WTC11 (cell line): ENCODE measurements around the gene CCL22. TPM values are rescaled to one million over a fixed set of nuclear protein-coding genes. Genes with fewer than 3 reads are reported as not detected.

Experiments used
- ATAC-seq: fragments of 200-7000 bp; cut with Tn5 transposase; 2 replicates; pipeline ENCODE4 v1.10.0; 2021; ENCODE audit warnings: mild to moderate bottlenecking, moderate library complexity
- CTCF ChIA-PET: fragments of 300-600 bp; sonication (Branson Sonifier 250); formaldehyde crosslinking; loops from one replicate; lab custom pipeline; 2021; ENCODE audit warnings: antibody characterized with exemption; lab: Charles Lee
- POLR2A ChIA-PET: fragments of 350-600 bp; sonication (Branson Sonifier 250); formaldehyde crosslinking; loops from one replicate; lab custom pipeline; 2021; ENCODE audit warnings: antibody characterized with exemption; lab: Charles Lee
- DNase-seq: peaks from one replicate; pipeline ENCODE4 v3.0.0; 2021; ENCODE audit warnings: low spot score
- H3K27ac Mint-ChIP-seq: 2 replicates; pipeline ENCODE4 v1.8.0; 2021; ENCODE audit warnings: mixed read lengths
- H3K27me3 Mint-ChIP-seq: 2 replicates; pipeline ENCODE4 v1.8.0; 2021; ENCODE audit warnings: low read depth, mild to moderate bottlenecking, moderate library complexity, mixed read lengths
- H3K36me3 Mint-ChIP-seq: 2 replicates; pipeline ENCODE4 v1.8.0; 2021; ENCODE audit warnings: mixed read lengths
- H3K4me1 Mint-ChIP-seq: 2 replicates; pipeline ENCODE4 v1.8.0; 2022; ENCODE audit warnings: mixed read lengths
- H3K4me3 Mint-ChIP-seq: 2 replicates; pipeline ENCODE4 v1.8.0; 2021; ENCODE audit warnings: mild to moderate bottlenecking, moderate library complexity, mixed read lengths
- H3K9me3 Mint-ChIP-seq: 2 replicates; pipeline ENCODE4 v1.8.0; 2021; ENCODE audit warnings: mixed read lengths
- ATF1 ChIP-seq: sonication (generic); formaldehyde crosslinking; IDR thresholded peaks from 2 replicates; pipeline ENCODE4 v1.8.1; 2023; ENCODE audit warnings: mild to moderate bottlenecking, moderate library complexity, missing genetic modification reagents
- CREB1 ChIP-seq: sonication (generic); formaldehyde crosslinking; IDR thresholded peaks from 2 replicates; pipeline ENCODE4 v1.8.0; 2023; ENCODE audit warnings: mild to moderate bottlenecking, missing genetic modification reagents
- CTCF ChIP-seq: fragments of 200-600 bp; IDR thresholded peaks from 2 replicates; pipeline ENCODE4 v1.8.0; 2022; ENCODE audit warnings: antibody characterized with exemption
- E2F1 ChIP-seq: sonication (generic); formaldehyde crosslinking; IDR thresholded peaks from 2 replicates; pipeline ENCODE4 v1.8.0; 2022; ENCODE audit warnings: mild to moderate bottlenecking, missing genetic modification reagents
- ELF4 ChIP-seq: sonication (generic); formaldehyde crosslinking; IDR thresholded peaks from 2 replicates; pipeline ENCODE4 v1.8.1; 2022; ENCODE audit warnings: low read depth, mild to moderate bottlenecking, moderate library complexity, missing genetic modification reagents
- ETV6 ChIP-seq: sonication (generic); formaldehyde crosslinking; IDR thresholded peaks from 2 replicates; pipeline ENCODE4 v1.8.1; 2022; ENCODE audit warnings: mild to moderate bottlenecking, missing genetic modification reagents
- FOXJ3 ChIP-seq: sonication (generic); formaldehyde crosslinking; IDR thresholded peaks from 2 replicates; pipeline ENCODE4 v1.9.0; 2021; ENCODE audit warnings: missing genetic modification reagents, mild to moderate bottlenecking, borderline replicate concordance
- FOXK1 ChIP-seq: sonication (generic); formaldehyde crosslinking; IDR thresholded peaks from 2 replicates; pipeline ENCODE4 v1.8.0; 2022; ENCODE audit warnings: mild to moderate bottlenecking, moderate library complexity, missing genetic modification reagents
- FOXP1 ChIP-seq: sonication (generic); formaldehyde crosslinking; IDR thresholded peaks from 2 replicates; pipeline ENCODE4 v1.8.0; 2022; ENCODE audit warnings: missing genetic modification reagents, mild to moderate bottlenecking, moderate library complexity, borderline replicate concordance
- HMGXB4 ChIP-seq: sonication (generic); formaldehyde crosslinking; IDR thresholded peaks from 2 replicates; pipeline ENCODE4 v1.8.1; 2023; ENCODE audit warnings: mild to moderate bottlenecking, moderate library complexity, missing genetic modification reagents
- JUN ChIP-seq: sonication (generic); formaldehyde crosslinking; IDR thresholded peaks from 2 replicates; pipeline ENCODE4 v1.8.0; 2023; ENCODE audit warnings: mild to moderate bottlenecking, missing genetic modification reagents
- MLX ChIP-seq: sonication (generic); formaldehyde crosslinking; IDR thresholded peaks from 2 replicates; pipeline ENCODE4 v1.8.1; 2023; ENCODE audit warnings: mild to moderate bottlenecking, missing genetic modification reagents, moderate library complexity
- NFE2L1 ChIP-seq: sonication (generic); formaldehyde crosslinking; IDR thresholded peaks from 2 replicates; pipeline ENCODE4 v1.8.1; 2023; ENCODE audit warnings: missing genetic modification reagents
- NFYB ChIP-seq: sonication (generic); formaldehyde crosslinking; conservative IDR thresholded peaks from 2 replicates; pipeline ENCODE4 v1.8.0; 2022; ENCODE audit warnings: low read depth, missing genetic modification reagents
- NR1H2 ChIP-seq: sonication (generic); formaldehyde crosslinking; IDR thresholded peaks from 2 replicates; pipeline ENCODE4 v1.9.0; 2021; ENCODE audit warnings: mild to moderate bottlenecking, moderate library complexity, missing genetic modification reagents
- PRDM15 ChIP-seq: sonication (generic); formaldehyde crosslinking; IDR thresholded peaks from 2 replicates; pipeline ENCODE4 v1.8.0; 2022; ENCODE audit warnings: missing genetic modification reagents
- TEAD1 ChIP-seq: sonication (generic); formaldehyde crosslinking; IDR thresholded peaks from 2 replicates; pipeline ENCODE4 v1.8.0; 2022; ENCODE audit warnings: mild to moderate bottlenecking, missing genetic modification reagents
- ZNF232 ChIP-seq: sonication (generic); formaldehyde crosslinking; IDR thresholded peaks from 2 replicates; pipeline ENCODE4 v1.8.0; 2022; ENCODE audit warnings: mild to moderate bottlenecking, missing genetic modification reagents
- ZNF396 ChIP-seq: fragments of 250-450 bp; sonication (Bioruptor Pico); IDR thresholded peaks from 2 replicates; pipeline ENCODE4 v1.8.0; 2021; ENCODE audit warnings: mild to moderate bottlenecking, moderate library complexity, borderline replicate concordance
- ZNF512 ChIP-seq: sonication (generic); formaldehyde crosslinking; IDR thresholded peaks from 2 replicates; pipeline ENCODE4 v1.8.1; 2022; ENCODE audit warnings: missing genetic modification reagents, borderline replicate concordance
- total RNA-seq: library from RNA; stranded (reverse); gene quantifications from 3 replicates; pipeline ENCODE4 v1.2.3, GENCODE V29; 2021

CCL22 gene
- total RNA-seq, 1 experiment from 2014 or later: 0.35 TPM

GRCh38 chr16:57412584-57412983 is 54.0 kb downstream of the CCL22 start:
- ATAC-seq (no peak), DNase-seq (no peak)
- POLR2A ChIA-PET: no interaction called here
- Mint-ChIP-seq H3K9me3 (no peaks in the 10 kb centered on the region), H3K27ac (no peak overlapping the region), H3K4me1 (peaks cover 11% of the 10 kb centered on the region), H3K4me3 (no peak overlapping the region), H3K27me3 (no peaks in the 10 kb centered on the region), H3K36me3 (no peaks in the 10 kb centered on the region)
- CTCF ChIA-PET: interaction anchor here (1.2 to 1.3 kb wide), 2 partner anchors 96 to 111 kb away, joined by 3 read pairs; no protein-coding TSS in a partner anchor
- TF ChIP-seq E2F1 (CRISPR knock-in tag) (no peak), ZNF232 (CRISPR knock-in tag) (no peak), NFE2L1 (CRISPR knock-in tag) (no peak), ETV6 (CRISPR knock-in tag) (no peak), ZNF512 (no peak), HMGXB4 (CRISPR knock-in tag) (no peak), ELF4 (CRISPR knock-in tag) (no peak), NFYB (no peak), CTCF (no peak), PRDM15 (no peak), FOXK1 (CRISPR knock-in tag) (no peak), CREB1 (no peak), JUN (CRISPR knock-in tag) (no peak), MLX (CRISPR knock-in tag) (no peak), ATF1 (CRISPR knock-in tag) (no peak), ZNF396 (CRISPR knock-in tag) (no peak), FOXJ3 (CRISPR knock-in tag) (no peak), TEAD1 (CRISPR knock-in tag) (no peak), FOXP1 (CRISPR knock-in tag) (no peak), NR1H2 (CRISPR knock-in tag) (no peak)
